GM18502 (cell line): ENCODE data around the gene BBX.

Experiments
- ATAC-seq: cut with Tn5 transposase; IDR thresholded peaks from one replicate; pipeline ENCODE4 v1.9.1; 2021; ENCODE audit warnings: mild to moderate bottlenecking; ENCODE audit not compliant: unreplicated experiment, poor library complexity

Gene BBX

GRCh38 chr3:107596639-107597038, 73.9 kb downstream of the BBX start:
- no peak for ATAC-seq

- ATAC-seq, result peak; percentile 94
Measured at GRCh38 chr3:107598926-107599771, 76.4 kb downstream of the BBX start.

GRCh38 chr3:107599772-107600145, 77.0 kb downstream of the BBX start:
- no peak for ATAC-seq

GRCh38 chr3:107600780-107601179, 78.0 kb downstream of the BBX start:
- ATAC-seq, result no peak

GRCh38 chr3:107604057-107604822, 81.5 kb downstream of the BBX start:
- no peak for ATAC-seq

- ATAC-seq, result no peak
Measured at GRCh38 chr3:107611775-107612469, 89.2 kb downstream of the BBX start.

GRCh38 chr3:107612664-107613084, 89.9 kb downstream of the BBX start:
- no peak for ATAC-seq

GRCh38 chr3:107619549-107619948, 96.8 kb downstream of the BBX start:
- ATAC-seq, result no peak

GRCh38 chr3:107620534-107620933, 97.8 kb downstream of the BBX start:
- ATAC-seq, result no peak

- no peak for ATAC-seq
Measured at GRCh38 chr3:107621465-107621864, 98.7 kb downstream of the BBX start.

- no peak for ATAC-seq
Measured at GRCh38 chr3:107627962-107628542, 105.3 kb downstream of the BBX start.

- no peak for ATAC-seq
Measured at GRCh38 chr3:107629566-107629965, 106.8 kb downstream of the BBX start.

GRCh38 chr3:107630779-107631178, 108.0 kb downstream of the BBX start:
- ATAC-seq, result no peak

GRCh38 chr3:107632576-107632975, 109.8 kb downstream of the BBX start:
- ATAC-seq, result no peak

- peak; percentile 93 for ATAC-seq
Measured at GRCh38 chr3:107633327-107634098, 110.8 kb downstream of the BBX start.

GRCh38 chr3:107634099-107634489, 111.3 kb downstream of the BBX start:
- peak; percentile 38 for ATAC-seq

- no peak for ATAC-seq
Measured at GRCh38 chr3:107637416-107638183, 114.8 kb downstream of the BBX start.

- ATAC-seq, result peak; percentile 69
Measured at GRCh38 chr3:107641572-107642307, 119.0 kb downstream of the BBX start.
